B cell (primary cell): Measurements from ENCODE around the gene KIF3C. TPM values are rescaled to one million over a fixed set of nuclear protein-coding genes. Genes with fewer than 3 reads are reported as not detected.

Source experiments
- ATAC-seq: fragments of 200-7000 bp; cut with Tn5 transposase; one replicate; pipeline ENCODE4 v1.10.0; 2021; ENCODE audit warnings: low read depth, mild to moderate bottlenecking, moderate number of reproducible peaks, moderate library complexity
- CTCF ChIA-PET: fragments of 350-600 bp; sonication (Branson Sonifier 250); formaldehyde crosslinking; loops from one replicate; lab custom pipeline; 2021; ENCODE audit warnings: antibody characterized with exemption, inconsistent platforms; lab: Charles Lee
- POLR2A ChIA-PET: fragments of 350-600 bp; sonication (Branson Sonifier 250); formaldehyde crosslinking; loops from one replicate; lab custom pipeline; 2021; ENCODE audit warnings: antibody characterized with exemption; lab: Charles Lee
- DNase-seq: peaks from one replicate; pipeline ENCODE4 v3.0.0; 2013
- H2AFZ ChIP-seq: 2 replicates; pipeline ENCODE4 v1.6.1; 2012; ENCODE audit warnings: mild to moderate bottlenecking, low read depth, low read length; ENCODE audit not compliant: insufficient read depth, poor library complexity, severe bottlenecking
- H3K27ac ChIP-seq, 2 donors: 1 replicate in 1 of 2; 2 replicates in 1 of 2; pipeline ENCODE4 v1.5.1; 2012 to 2013; ENCODE audit warnings: low read length in 2 of 2, mild to moderate bottlenecking in 2 of 2, moderate library complexity in 1 of 2
- H3K27me3 ChIP-seq, 4 experiments: fragments of 200-600 bp in 1 of 4; sonication (generic) in 1 of 4; replicated peaks in 1 of 4; 1 replicate in 2 of 4; 2 replicates in 2 of 4; pipeline versions ENCODE4 v1.6.1 to v1.7.0; 2013 to 2016; ENCODE audit warnings: low read length in 3 of 4, mild to moderate bottlenecking in 2 of 4, mixed read lengths in 1 of 4, moderate library complexity in 1 of 4; ENCODE audit not compliant: insufficient read depth in 4 of 4, control insufficient read depth in 3 of 4; ENCODE audit errors: control extremely low read depth in 1 of 4
- H3K36me3 ChIP-seq, 2 experiments: replicated peaks in 1 of 2; 1 replicate in 1 of 2; 2 replicates in 1 of 2; pipeline versions ENCODE4 v1.6.1 to v1.7.1; 2013; ENCODE audit warnings: low read length in 1 of 2; ENCODE audit not compliant: insufficient read depth in 2 of 2, control insufficient read depth in 1 of 2; ENCODE audit errors: control extremely low read depth in 1 of 2, extremely low read depth in 1 of 2
- H3K4me1 ChIP-seq, 2 donors: fragments of 200-600 bp in 1 of 2; sonication (generic) in 1 of 2; 1 replicate in 1 of 2; 2 replicates in 1 of 2; pipeline versions ENCODE4 v1.5.1 to v1.6.1; 2013 to 2017; ENCODE audit warnings: low read length in 2 of 2; ENCODE audit not compliant: control insufficient read depth in 2 of 2, insufficient read depth in 2 of 2
- H3K4me2 ChIP-seq: replicated peaks from 2 replicates; pipeline ENCODE3; 2012; ENCODE audit warnings: mild to moderate bottlenecking, low read depth, low read length; ENCODE audit not compliant: poor library complexity, severe bottlenecking
- H3K4me3 ChIP-seq, 5 experiments: fragments of 200-600 bp in 1 of 5; sonication (generic) in 1 of 5; 1 replicate in 3 of 5; 2 replicates in 2 of 5; pipeline versions ENCODE4 v1.5.1 to v1.7.0; 2011 to 2016; ENCODE audit warnings: low read length in 4 of 5, mild to moderate bottlenecking in 4 of 5, low read depth in 2 of 5, control low read depth in 1 of 5, moderate library complexity in 1 of 5; ENCODE audit not compliant: insufficient read depth in 1 of 5; ENCODE audit errors: control extremely low read depth in 1 of 5, extremely low read depth in 1 of 5
- H3K79me2 ChIP-seq: fragments of 200-600 bp; sonication (generic); one replicate; pipeline ENCODE4 v1.6.0; 2016; ENCODE audit warnings: low read length; ENCODE audit not compliant: control insufficient read depth, insufficient read depth
- H3K9ac ChIP-seq: fragments of 200-600 bp; sonication (generic); 2 replicates; pipeline ENCODE4 v1.6.1; 2017; ENCODE audit warnings: mild to moderate bottlenecking, low read length, moderate library complexity
- H3K9me3 ChIP-seq, 3 donors: one replicate each; pipeline versions ENCODE4 v1.6.1 to v1.7.1; 2013; ENCODE audit warnings: low read length in 2 of 3; ENCODE audit not compliant: control insufficient read depth in 2 of 3, insufficient read depth in 1 of 3; ENCODE audit errors: control extremely low read depth in 1 of 3
- H4K20me1 ChIP-seq: 2 replicates; pipeline ENCODE4 v1.6.0; 2012; ENCODE audit warnings: mild to moderate bottlenecking, low read length; ENCODE audit not compliant: insufficient read depth, control insufficient read depth, poor library complexity, severe bottlenecking
- H3K27ac Mint-ChIP-seq: one replicate; pipeline ENCODE4 v1.8.0; 2021; ENCODE audit warnings: mixed read lengths
- H3K27me3 Mint-ChIP-seq: one replicate; pipeline ENCODE4 v1.8.0; 2021; ENCODE audit warnings: mixed read lengths
- H3K4me1 Mint-ChIP-seq: one replicate; pipeline ENCODE4 v1.8.0; 2021; ENCODE audit warnings: mixed read lengths
- H3K4me3 Mint-ChIP-seq: one replicate; pipeline ENCODE4 v1.8.0; 2021; ENCODE audit warnings: mixed read lengths
- H3K9me3 Mint-ChIP-seq: one replicate; pipeline ENCODE4 v1.8.0; 2022; ENCODE audit warnings: mixed read lengths; ENCODE audit not compliant: insufficient read depth
- EZH2 ChIP-seq: IDR thresholded peaks from 2 replicates; pipeline ENCODE4 v1.6.1; 2012; ENCODE audit warnings: borderline replicate concordance, low read depth, mild to moderate bottlenecking, moderate library complexity, low read length; ENCODE audit not compliant: insufficient read depth, poor library complexity, severe bottlenecking
- WGBS: methylation state at CpG from one replicate; pipeline ENCODE4 v1.1.5; 2013; ENCODE audit warnings: missing lambda C conversion rate; ENCODE audit not compliant: insufficient coverage; 5-methylcytosine and 5-hydroxymethylcytosine counted together
- intact Hi-C: fragments of 100-400 bp; cut with micrococcal nuclease; formaldehyde crosslinking; loops from one replicate; pipeline ENCODE4 v1.10.0; 2022
- polyA plus RNA-seq: library from polyadenylated mRNA; depleted of rRNA; stranded (reverse); fragments of >200 nt; gene quantifications from 2 replicates; pipeline ENCODE4 v1.2.3, GENCODE V29; 2012
- total RNA-seq, 2 donors: library from RNA; stranded (reverse); fragments of 120-200 nt in 1 of 2; gene quantifications; 1 replicate in 1 of 2; 2 replicates in 1 of 2; pipeline versions ENCODE4 v1.2.3 to v1.2.4, GENCODE V29; 2013 to 2022
- TF ChIP-seq, protein P1 (sequence below): fragments of 200-600 bp; IDR thresholded peaks from one replicate; pipeline ENCODE4 v1.8.0; 2022; ENCODE audit warnings: antibody characterized with exemption, mild to moderate bottlenecking

Gene KIF3C
- total and polyA plus RNA-seq, 2 donors (not counting 1 experiment from before 2014, with no cell fraction given): 0.84 to 4.0 TPM

GRCh38 chr2:26025509-26025908 is 43.2 kb upstream of the KIF3C start:
- no peak overlapping the region for H3K9ac ChIP-seq
- no peak overlapping the region for H3K27ac ChIP-seq
- H3K27me3 Mint-ChIP-seq: peaks cover 3% of the 10 kb centered on the region
- no peaks in the 10 kb centered on the region for H3K4me1 Mint-ChIP-seq
- H3K27me3 ChIP-seq: peaks cover 0 to 3% (median 0%) of the 10 kb centered on the region in 4 experiments
- no peaks in the 10 kb centered on the region for H3K36me3 ChIP-seq
- no peaks in the 10 kb centered on the region for H3K79me2 ChIP-seq
- H3K4me2 ChIP-seq: no peak overlapping the region
- peaks cover 0 to 2% (median 0%) of the 10 kb centered on the region in 3 donors for H3K9me3 ChIP-seq
- ChIA-PET CTCF (interaction anchor here (1.2 kb wide), 1 partner anchor 34 kb away, joined by 4 read pairs; no protein-coding TSS in a partner anchor), POLR2A (no interaction called here)
- no peak overlapping the region for H2AFZ ChIP-seq
- no peak overlapping the region for H3K4me3 Mint-ChIP-seq
- no peak overlapping the region for H3K27ac Mint-ChIP-seq
- no peak overlapping the region for H3K4me3 ChIP-seq
- no peaks in the 10 kb centered on the region for H4K20me1 ChIP-seq
- TF ChIP-seq EZH2: no peak
- TF ChIP-seq, protein P1, sequence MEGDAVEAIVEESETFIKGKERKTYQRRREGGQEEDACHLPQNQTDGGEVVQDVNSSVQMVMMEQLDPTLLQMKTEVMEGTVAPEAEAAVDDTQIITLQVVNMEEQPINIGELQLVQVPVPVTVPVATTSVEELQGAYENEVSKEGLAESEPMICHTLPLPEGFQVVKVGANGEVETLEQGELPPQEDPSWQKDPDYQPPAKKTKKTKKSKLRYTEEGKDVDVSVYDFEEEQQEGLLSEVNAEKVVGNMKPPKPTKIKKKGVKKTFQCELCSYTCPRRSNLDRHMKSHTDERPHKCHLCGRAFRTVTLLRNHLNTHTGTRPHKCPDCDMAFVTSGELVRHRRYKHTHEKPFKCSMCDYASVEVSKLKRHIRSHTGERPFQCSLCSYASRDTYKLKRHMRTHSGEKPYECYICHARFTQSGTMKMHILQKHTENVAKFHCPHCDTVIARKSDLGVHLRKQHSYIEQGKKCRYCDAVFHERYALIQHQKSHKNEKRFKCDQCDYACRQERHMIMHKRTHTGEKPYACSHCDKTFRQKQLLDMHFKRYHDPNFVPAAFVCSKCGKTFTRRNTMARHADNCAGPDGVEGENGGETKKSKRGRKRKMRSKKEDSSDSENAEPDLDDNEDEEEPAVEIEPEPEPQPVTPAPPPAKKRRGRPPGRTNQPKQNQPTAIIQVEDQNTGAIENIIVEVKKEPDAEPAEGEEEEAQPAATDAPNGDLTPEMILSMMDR: no peak
- ATAC-seq: no peak
- no peak for DNase-seq
- no peaks in the 10 kb centered on the region for H3K4me1 ChIP-seq
- no peaks in the 10 kb centered on the region for H3K9me3 Mint-ChIP-seq
- intact Hi-C loops: no loop called here

GRCh38 chr2:26024260-26024659 is 42.0 kb upstream of the KIF3C start:
- Histone ChIP-seq H3K4me3 (no peak overlapping the region), H3K36me3 (no peaks in the 10 kb centered on the region), H3K4me2 (no peak overlapping the region), H3K9ac (no peak overlapping the region), H3K9me3 (peaks cover 0 to 2% (median 0%) of the 10 kb centered on the region in 3 donors), H3K79me2 (no peaks in the 10 kb centered on the region), H3K27ac (no peak overlapping the region), H2AFZ (no peak overlapping the region), H4K20me1 (no peaks in the 10 kb centered on the region), H3K4me1 (no peaks in the 10 kb centered on the region), H3K27me3 (peaks cover 0 to 3% (median 0%) of the 10 kb centered on the region in 4 experiments)
- WGBS: no CpG with 5 or more reads among the region's 2 CpGs
- no peak for DNase-seq
- TF ChIP-seq, protein P1: no peak
- no peak for TF ChIP-seq EZH2
- no peak for ATAC-seq
- Mint-ChIP-seq H3K4me1 (no peaks in the 10 kb centered on the region), H3K9me3 (no peaks in the 10 kb centered on the region), H3K4me3 (no peak overlapping the region), H3K27ac (no peak overlapping the region), H3K27me3 (peaks cover 3% of the 10 kb centered on the region)
- ChIA-PET POLR2A (no interaction called here), CTCF (interaction anchor here (0.6 kb wide), 1 partner anchor 39 kb away, joined by 3 read pairs; no protein-coding TSS in a partner anchor)
- intact Hi-C loops: no loop called here
